Effector CD4-positive, alpha-beta T cell (primary cell): ENCODE measurements around the gene RBBP8NL.
"Not testable (repeated sequence)": the region's sequence is repeated elsewhere in the genome, so short reads cannot be mapped to it uniquely, and the experiment has no call there.

Experiments
- DNase-seq: peaks from one replicate; pipeline ENCODE4 v3.0.0-alpha.2; 2020

Gene RBBP8NL

DNA sequence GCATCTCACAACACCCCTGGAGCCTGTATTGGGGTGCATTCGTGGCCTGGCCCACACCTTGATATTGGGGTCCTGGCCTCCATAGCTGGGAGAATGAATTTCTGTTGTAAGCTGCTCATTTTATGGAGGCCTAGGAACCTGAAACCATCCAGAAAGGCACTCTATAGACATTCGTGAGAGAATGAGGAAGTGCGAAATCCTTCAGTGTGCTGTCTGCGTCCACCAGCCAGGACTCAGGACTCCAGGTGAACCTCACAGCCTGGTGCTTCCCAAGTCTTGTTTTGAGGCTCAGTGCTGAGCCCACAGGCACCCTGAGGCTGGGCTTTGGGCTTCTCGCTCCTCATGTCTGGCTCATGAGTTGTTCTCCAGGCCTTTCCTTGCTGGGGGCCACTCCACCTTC is 11.9 kb upstream of the RBBP8NL start:
- no peak for DNase-seq

DNA sequence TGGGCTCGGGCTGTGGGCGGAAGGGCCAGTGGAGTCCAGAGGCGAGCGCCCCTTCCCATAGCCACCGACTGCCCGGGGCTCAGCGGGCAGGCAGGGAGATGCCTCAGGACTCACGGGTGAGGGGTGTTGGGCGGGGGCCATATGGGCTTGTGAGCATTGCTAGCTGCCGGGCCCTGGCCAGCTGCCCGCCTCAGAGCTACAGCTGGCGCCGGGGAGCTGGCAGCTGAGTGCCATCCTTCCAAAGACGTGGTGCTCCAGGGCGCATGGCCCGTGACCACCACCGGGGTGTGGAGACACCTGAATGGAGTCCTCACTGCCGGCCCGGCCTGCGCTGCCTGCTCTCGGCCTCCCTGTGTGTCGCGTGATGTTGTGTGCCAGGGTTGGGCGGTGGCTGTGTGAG is 10.6 kb upstream of the RBBP8NL start:
- DNase-seq = no peak

DNA sequence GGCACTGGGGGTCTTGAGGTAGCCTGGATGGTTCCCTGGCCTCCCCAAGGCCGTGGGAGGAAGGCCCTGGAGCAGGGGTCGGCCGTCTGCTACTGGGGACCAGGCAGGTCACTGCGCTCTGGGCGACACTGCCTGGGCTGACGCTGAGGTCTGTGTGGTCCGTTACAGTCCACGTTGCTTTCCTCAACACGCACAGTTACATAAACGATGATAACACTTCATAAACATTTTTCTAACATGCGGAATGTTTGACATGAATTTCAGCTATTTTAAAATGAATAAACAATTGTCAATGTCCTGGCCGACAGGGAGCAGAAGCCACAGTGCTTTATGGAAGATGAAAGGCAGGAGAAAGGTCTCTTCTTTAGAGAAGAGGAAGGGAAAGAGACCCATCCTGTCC is 10.2 kb upstream of the RBBP8NL start:
- no peak for DNase-seq

DNA sequence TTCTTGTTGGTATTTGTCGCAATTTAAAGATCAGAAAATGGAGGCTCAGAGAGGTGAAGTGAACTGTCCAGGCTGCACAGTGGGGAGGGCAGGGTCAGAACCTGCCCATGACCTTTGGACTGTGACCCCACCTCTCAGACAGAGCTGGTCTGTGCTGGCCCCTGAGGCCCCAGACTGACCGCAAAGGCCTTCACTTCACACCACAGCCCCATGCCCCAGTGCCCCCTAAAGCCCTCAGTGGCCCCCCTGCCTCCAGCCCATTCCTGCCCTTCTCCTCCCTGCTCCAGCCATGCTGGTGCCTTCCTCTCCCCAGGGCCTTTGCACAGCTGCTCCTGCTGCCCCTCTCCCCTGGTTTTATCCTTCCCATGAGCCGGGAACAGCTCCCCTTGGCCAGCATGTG is 9.4 kb upstream of the RBBP8NL start:
- no peak for DNase-seq

DNA sequence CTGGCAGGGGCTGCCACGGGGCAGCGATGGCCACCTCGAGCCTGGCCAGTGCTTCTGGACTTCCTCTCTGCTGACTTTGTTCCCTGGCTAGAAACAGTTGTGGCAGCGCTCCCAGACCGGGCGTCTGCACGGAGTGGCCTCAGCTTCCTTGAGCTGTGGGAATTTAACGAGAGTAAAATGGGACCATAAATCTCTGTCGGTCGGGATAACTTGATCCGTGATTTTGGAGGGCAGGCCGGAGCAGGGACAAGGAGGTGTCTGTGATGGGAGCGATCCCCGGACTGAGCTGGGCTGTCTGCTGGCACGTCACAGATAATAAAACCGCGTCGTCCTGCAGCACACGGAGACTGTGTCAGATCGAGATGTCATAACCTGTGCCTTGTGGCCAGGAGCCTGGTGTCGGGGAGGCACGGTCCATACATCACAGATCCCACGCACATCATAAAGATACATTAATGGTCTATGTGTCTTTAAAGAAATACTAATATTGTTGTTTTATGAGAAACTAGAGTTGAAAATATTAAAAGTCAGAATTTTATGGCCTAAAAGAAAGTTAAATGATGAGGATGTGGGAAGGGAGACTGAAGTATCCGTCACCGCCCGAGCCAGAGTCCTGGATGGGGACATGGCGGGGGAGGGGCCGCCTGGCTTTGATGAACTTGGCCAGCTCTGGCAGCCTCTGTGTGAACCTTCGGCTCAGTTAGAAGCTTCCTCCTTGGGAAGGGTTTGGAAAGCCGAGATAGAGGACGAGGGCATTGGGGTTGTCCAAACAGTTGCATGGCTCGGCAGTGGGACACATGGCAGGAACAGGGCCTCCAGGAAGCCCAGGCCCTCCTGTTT is 6.5 kb upstream of the RBBP8NL start:
- DNase-seq = no peak

DNA sequence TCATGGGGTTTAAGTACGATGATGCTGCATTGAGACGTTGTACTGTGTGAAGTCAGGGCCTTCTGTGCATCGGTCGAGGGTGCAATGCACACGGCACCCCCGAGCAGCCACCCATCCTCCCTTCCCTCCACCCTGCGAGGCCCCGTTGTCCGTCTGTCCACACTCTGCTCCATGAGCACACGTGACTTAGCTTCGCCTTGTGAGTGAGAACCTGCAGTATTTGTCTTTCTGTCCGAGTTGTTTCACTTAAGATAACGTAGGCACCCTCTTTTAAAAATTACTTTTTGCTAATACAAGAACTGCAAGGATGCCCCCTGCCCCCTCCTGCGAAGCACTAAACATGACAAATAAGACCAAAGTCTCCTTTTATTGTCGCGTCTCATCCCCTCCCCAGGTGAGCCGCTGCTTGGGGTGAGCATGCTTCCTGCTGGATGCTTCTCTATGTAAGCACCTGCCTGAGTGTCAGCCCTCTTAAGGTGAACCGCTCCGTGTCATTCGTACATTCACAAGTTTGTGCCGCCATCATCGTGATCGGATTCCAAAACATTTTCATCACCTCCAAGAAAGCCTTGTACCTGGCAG is 3.6 kb upstream of the RBBP8NL start:
- no peak for DNase-seq

DNA sequence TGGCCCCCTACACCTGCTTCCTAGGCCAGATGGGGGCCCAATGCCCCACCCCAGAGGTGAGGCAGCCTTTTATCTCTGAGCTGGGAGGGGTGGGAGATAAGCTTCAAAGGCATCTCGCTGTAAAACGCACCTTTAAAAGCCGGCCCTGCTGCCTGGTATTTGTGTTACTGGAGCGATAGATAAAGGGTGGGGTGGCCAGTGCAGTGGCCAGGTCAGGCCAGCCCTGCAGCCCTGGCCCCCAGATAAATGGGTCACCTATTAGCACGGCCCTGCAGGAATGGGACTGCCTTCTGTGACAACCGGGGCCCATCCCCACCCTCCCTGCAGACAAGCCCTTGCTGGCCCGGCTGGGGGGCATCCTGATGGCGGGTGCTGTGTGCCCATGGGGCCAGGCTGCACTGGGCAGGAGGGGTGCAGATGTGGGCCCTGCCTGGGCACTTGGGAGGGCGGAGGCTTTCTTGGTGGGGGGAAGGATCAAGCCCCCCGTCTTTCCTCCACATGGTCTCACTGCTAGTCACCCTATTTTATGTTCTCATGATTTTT is 3.0 kb upstream of the RBBP8NL start:
- no peak for DNase-seq

DNA sequence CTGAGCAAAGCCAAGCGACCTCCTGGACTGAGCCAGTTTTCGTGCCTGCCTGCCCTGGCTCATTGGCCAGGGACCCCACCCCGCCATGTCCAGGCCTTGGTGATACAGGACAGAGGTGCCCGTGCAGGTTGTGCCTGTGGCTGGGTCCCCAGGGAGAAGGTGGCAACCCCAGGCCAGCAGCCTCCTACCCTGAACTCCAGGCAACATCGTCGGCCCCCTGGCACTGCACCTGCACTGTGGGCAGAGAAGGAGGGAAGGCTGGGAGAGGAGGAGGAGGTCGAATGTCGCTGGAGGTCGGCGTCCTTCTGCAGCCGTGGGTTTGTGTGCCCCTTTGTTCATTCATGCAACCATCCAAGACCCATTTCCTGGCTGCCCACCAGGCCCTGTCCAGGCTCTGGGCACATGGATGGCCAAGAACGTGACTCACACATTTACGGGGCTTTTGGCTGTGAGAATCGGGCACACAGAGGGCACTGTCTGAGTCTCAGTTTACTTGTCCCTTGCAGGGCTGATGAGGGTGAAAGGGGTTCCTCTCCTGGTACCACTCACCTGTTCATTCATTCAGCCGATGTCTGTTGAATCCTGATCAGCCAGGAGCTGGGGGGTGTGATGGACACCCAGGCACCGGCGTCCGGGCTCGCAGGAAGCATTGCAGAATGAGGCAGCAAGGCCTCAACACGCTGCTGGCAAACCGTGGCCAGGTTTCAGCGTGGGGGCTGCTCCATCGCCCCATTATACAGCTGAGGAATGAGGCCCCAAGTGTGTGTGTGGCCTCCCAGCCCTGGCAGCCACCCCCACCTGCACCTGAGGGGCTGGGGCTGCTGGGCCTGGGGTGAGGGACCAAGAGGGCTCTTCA is 2.3 kb upstream of the RBBP8NL start:
- no peak for DNase-seq

DNA sequence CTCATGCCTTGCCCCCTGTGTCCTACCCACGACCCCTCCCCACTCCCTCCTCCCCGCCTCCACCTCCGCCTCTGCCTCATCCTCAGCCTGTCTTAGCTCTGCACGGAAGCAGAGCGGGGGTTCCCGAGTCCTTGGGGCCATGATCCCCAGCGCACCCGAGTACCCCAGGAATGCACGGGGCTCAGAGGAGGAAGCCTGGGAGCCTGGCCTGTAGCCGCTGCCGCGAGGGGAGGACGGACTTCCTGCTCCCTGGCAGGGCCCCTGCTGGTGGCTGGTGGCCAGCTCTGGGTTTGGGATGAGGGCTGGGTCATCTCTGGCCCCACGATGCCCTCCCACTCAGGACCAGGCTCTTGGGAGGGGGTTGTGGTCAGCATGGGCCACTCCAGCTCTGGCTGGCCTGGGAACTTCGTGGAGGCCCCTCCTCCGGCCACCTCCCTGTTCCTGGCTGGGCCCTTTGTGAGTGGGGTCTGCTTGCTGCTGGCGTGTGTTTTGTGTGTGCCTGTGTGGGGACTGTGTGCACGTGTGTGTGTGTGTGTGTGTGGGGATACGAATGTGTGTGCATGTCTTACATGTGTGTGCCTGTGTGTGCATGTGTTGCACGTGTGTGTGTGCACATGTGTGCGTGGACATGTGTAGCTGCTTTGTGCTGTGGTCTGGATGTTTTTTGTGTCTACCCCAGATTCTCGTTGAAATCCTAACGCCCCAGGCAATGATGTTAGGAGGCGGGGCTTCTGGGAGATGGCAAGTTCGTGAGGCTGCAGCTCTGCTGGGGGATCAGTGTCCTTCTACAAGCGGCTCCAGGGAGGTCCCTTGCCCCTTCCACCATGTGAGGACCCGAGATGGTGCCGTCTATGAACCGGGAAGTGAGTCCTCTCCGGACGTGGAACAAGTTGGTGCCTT is 1.3 kb upstream of the RBBP8NL start:
- DNase-seq = no peak

DNA sequence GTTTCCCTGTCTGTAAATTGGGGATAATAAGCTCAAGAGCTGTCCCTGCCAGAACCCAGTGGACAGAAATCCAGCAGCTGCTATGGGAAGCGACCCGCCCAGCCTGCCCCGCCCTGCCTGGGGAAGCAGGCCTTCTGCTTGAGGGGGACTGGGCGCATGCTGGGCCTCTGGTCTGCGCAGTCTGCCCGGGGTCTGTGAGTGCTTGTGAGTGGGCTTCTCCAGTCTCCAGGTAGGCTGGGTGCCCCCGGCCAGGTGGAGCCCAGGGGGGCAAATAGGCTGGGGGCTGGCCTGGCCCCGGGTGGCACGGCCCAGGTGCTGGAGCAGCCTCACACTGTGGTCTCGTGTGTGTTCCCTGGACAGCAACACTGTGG is 648 bp upstream of the RBBP8NL start:
- DNase-seq = no peak

DNA sequence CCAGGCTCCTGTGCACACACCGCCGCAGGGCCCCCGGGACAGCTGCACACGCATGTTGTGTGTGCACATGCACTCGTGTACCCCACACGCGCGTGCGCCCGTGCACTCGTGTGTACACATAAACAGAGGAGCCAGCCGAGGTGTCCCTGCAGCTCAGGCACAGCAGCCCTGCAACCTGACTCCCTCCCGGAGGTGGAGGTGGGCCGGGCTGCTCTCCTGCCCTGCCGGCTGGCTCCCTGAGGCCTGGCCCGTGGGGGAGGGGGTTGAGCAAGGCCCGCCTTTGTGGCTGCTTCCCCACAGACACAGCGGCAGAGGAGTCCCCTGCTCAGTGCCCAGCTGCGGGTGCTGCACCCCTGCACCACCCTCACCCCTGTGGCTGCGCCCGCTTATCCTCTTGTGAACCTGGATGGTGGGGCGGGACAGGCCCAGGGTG is 624 bp downstream of the RBBP8NL start:
- no peak for DNase-seq

DNA sequence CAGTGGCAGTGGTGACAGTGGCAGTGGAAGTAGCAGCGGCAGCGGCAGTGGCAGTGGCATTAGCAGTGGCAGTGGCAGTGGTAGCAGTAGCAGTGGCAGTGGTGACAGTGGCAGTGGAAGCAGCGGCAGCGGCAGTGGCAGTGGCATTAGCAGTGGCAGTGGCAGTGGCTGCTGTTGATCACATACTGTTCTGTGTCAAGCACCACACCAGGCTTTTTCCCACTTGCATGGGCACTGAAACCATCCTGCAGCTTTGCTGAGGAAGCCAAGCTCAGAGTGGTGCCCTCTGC is 1.3 kb downstream of the RBBP8NL start:
- DNase-seq = not testable (repeated sequence)

DNA sequence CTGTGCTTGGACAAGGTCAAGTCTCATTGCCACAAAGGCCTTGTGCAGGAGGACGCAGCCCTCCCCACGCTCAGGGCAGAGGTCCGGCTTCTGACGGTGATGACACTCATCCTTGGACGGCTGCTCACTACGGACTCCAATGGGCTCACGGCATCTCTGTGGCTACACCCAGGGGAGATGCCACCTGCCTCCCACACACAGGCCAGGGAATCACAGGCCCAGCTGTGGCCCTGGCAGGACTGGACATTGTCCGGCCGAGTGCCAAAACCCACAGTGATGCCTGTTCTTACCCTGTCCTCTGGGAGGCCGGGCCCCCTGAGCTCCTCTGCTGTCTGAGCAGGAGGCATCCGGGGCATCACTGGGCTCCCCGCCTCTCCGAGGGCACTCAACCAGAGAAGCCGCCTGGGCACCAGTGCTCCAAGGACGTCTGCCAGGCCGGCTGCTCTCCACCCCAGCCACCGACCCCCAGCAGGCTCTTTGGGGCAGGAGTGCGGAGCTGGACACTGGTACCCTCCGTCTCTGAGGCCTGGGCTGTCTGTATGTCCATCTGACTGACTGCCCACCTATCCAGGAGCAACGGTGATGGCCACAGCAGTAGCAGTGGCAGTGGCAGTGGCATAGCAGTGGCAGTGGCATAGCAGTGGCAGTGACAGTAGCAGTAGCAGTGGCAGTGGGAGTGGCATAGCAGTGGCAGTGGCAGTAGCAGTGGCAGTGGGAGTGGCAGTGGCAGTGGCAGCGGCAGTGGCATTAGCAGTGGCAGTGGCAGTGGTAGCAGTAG is 1.9 kb downstream of the RBBP8NL start:
- no peak for DNase-seq

DNA sequence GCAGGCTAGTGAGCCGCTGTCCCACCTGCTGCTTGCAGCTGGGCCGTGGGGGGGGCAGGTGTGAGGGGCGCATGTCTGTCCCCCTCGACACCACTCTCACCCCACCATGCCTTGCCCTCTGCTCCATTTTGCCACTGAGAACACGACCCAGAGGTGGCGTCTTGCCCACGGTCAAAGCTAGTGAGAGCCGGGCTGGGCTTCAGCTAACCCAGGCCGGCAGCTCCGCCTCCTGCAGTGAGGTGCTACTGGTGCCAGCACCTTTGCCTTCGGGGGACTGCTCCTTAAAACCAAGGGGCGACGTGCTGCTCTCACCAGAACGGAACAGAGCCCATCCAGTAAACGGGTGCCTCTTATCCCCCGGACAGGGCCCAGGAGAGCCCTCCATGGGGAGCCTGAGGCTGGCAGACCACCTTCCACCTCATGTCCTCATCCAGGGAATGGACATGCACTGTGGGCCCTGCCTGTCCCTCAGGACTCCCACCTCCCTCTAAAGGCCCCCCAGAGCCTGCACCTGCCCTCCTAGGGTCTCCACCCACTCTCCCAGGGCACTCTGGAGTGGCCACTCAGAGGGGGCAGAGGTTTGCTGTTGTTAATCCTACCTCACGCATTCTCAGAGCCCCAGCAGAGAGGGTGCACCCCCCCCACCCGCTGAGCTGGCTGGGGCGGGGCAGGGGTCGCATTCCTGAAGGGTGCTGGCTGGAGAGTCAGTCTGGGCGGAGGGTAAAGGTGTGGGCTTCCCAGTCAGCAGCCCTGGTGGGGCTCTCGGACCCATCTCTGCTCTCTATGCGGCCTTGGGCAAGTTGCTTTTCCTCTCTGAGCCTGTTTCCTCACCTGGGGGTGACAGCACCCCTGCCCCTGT is 2.9 kb downstream of the RBBP8NL start:
- DNase-seq = no peak

DNA sequence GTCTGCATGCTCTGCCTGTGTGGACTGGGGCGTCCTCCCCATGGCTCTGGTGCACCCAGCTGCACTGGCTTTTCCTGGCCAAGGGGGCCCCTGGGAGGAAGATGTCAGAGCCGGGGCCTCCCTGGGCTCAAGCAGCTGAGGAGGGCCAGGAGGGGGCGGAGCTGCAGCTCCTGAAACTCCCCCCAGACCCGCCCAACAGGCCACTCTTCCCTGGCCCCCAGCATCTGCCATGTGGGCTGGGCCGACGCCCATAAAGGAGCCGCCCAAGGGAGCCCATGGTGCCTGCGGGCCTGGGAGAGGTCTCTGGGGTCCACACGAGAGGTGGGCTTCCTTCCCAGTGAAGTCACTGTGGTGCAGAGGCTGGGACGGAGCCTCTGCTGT is 4.0 kb downstream of the RBBP8NL start:
- no peak for DNase-seq

DNA sequence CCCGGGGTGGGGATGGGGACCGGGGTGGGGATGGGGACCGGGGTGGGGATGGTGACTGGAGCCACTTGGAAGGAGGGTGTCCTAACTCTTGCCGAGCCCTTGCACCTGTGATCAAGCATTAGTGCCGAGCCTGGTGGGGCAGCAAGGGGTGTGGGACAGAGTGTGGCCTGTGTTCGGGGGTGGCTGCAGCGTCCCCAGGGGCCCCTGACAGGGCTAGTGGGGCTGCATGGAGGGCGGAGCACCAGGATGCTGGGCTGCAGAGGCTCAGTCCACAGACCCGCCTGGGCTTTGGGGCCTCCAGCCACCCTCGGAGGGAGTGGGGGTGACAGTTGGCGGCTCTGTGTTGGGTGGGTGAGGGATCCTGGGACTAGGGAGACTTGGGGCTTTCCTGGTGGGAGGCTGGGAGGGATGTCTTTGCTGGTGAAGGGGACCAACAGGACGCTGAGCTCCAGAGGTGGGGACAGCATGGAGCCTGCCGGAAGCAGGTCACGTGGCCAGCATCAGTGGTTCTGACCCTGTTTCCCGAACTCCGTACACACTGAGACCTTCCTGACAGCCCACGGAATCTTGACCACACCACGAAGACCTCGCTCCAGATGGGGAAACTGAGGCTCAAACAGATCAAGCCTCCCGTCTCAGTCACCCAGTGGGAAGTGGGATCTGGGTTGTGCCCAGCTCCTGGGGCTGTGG is 4.6 kb downstream of the RBBP8NL start:
- no peak for DNase-seq

DNA sequence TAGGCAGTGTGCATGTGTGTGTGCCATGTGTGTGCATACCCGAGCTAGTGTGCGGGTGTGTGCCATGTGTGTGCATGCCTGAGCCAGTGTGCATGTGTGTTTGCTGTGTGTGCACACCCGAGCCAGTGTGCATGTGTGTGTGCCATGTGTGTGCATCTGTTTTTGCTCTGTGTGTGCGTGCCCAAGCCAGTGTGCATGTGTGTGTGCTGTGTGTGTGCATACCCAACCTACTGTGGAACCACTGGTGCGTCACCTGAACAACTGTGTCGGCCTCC is 5.7 kb downstream of the RBBP8NL start:
- no peak for DNase-seq

DNA sequence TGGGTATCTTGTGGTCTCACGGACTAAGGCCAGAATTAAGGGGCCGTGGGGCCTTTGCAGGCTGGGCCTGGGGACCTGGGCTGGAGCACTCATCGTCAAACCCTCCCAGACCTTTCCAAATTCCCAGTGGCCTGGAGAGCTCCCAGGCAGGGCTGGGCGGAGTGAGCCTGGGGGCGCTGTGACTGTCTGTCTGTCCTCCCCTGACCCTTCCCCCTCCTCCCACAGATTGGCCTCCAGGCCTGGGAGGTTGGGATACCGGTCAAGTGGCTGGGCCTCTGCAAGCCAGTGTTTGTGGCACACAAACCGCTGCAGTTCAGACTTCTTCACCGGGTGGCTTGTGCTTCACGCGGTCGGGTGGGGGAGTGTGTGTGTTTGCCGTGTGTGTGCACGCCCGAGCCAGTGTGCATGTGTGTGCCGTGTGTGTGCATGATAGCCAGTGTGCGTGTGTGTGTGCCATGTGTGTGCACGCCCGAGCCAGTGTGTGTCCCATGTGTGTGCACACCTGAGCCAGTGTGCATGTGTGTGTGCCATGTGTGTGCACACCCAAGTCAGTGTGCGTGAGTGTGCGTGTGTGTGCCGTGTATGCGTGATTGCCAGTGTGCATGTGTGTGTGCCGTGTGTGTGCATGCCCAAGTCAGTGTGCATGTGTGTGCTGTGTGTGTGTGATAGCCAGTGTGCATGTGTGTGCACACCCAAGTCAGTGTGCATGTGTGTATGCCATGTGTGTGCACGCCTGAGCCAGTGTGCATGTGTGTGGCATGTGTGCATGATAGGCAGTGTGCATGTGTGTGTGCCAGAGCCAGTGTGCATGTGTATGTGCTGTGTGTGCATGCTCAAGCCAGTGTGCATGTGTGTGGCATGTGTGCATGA is 6.3 kb downstream of the RBBP8NL start:
- no peak for DNase-seq

DNA sequence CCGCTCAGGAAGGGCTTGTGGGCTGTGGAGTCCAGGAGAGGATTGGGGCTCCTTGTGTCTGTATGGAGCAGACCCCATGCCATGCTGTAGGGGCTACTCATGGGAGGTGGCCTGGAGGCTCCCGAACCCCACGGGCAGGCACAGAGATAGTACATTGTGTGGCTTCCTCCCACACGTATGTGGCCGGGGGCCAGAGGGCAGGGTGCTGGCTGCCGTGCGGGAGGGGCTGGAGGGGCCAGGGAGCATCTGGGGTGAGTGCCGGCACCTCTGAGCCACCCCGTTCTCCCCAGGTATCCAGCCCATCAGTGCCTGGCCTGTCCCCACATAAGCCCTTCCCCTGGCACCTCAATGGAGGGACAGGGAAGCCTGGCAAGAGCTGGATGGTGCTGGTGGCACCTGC is 7.6 kb downstream of the RBBP8NL start:
- no peak for DNase-seq
